ENCODE data around the gene RAB17. TPM values are rescaled to one million over a fixed set of nuclear protein-coding genes. Genes with fewer than 3 reads are reported as not detected.

Gene RAB17
- total and polyA plus RNA-seq, 2 donors = 0.33 to 6.8 TPM

- WGBS = 94% methylated on average over 19 of the region's 19 CpGs
- Histone ChIP-seq H3K36me3 (ENCODE audit: control insufficient read depth in 2 of 2, insufficient read depth in 2 of 2, low read length in 1 of 2) (no peaks in the 10 kb centered on the region), H3K27me3 (ENCODE audit: control insufficient read depth in 2 of 2, insufficient read depth in 1 of 2, low read length in 1 of 2) (no peaks in the 10 kb centered on the region), H3K4me1 (ENCODE audit: control insufficient read depth in 2 of 2, insufficient read depth in 2 of 2, low read length in 2 of 2) (peaks cover 0 to 4% of the 10 kb centered on the region in 2 donors), H3K27ac (ENCODE audit: low read depth in 1 of 2, low read length in 1 of 2) (no peak overlapping the region), H3K9me3 (ENCODE audit: control insufficient read depth in 2 of 2, insufficient read depth in 1 of 2, low read length in 1 of 2) (no peaks in the 10 kb centered on the region), H3K4me3 (ENCODE audit: low read length in 2 of 2) (no peak overlapping the region)
- DNase-seq (ENCODE audit: low read depth in 6 of 9, low spot score in 9 of 9) = no peak
These were observed 6.9 kb downstream of the RAB17 start for GRCh38 chr2:237583385-237584295.

DNA sequence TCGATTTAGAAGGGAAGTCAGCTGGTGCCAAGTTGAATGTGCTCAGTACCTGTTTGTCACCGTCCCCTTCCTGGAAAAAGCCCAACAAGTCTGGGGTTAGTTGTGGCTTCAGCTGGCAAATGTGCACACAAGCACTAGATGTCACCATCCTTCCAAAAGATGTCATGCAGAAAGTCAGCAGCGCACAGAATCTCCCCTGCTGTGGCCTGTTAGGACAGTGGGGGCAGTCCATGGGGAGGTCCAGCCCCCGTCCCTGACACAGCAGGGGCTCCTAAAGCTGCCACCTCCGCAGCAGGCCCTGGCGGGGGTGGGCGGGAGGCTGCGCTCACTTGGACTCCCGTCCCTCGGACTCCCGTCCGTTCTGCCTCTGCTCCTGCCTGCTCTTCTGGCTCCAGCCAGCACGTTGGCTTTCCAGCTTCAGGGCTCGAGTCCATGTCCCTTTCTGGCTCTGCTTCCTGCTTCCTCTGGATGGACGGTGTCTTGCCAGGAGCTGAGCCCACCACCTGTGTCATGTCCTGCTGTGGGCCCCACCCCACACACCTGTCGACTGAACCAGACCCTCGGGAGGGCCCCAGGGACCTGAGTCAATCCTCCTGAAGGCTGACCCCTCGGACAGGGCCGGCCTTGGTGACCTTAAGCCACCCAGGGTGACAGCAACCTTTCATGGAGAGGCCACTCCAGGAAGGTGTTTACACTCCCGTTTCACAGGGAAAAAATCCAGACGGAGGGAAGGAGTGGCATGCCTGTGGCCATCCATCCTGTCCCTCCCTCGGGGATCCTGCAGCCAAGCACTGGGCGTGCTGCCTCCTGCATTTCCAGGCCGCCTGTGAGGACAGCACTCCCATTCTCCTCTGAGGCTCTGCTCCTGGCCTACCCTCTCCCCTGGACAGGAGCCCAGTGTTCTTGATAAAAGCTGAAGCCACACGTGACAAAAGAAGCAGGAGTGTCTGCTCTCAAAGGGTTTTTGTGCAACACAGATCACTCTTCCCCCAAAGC lies 8.5 kb downstream of the RAB17 start:
- peak in 5 of 9 donors; percentile 18 to 56 (median 32) for DNase-seq (ENCODE audit: low read depth in 6 of 9, low spot score in 9 of 9)
- 74% methylated on average over 25 of the region's 25 CpGs for WGBS

GRCh38 chr2:237581326-237581725 lies 9.2 kb downstream of the RAB17 start:
- H3K4me3 ChIP-seq (ENCODE audit: low read length in 2 of 2) = no peak overlapping the region
- no peak for DNase-seq (ENCODE audit: low read depth in 6 of 9, low spot score in 9 of 9)
- WGBS = 94% methylated on average over 6 of the region's 6 CpGs
- H3K4me1 ChIP-seq (ENCODE audit: control insufficient read depth in 2 of 2, insufficient read depth in 2 of 2, low read length in 2 of 2) = peaks cover 0 to 4% of the 10 kb centered on the region in 2 donors
- H3K36me3 ChIP-seq (ENCODE audit: control insufficient read depth in 2 of 2, insufficient read depth in 2 of 2, low read length in 1 of 2) = no peaks in the 10 kb centered on the region
- H3K27me3 ChIP-seq (ENCODE audit: control insufficient read depth in 2 of 2, insufficient read depth in 1 of 2, low read length in 1 of 2) = no peaks in the 10 kb centered on the region
- no peaks in the 10 kb centered on the region for H3K9me3 ChIP-seq (ENCODE audit: control insufficient read depth in 2 of 2, insufficient read depth in 1 of 2, low read length in 1 of 2)
- no peak overlapping the region for H3K27ac ChIP-seq (ENCODE audit: low read depth in 1 of 2, low read length in 1 of 2)

More for the DNA sequence above, 8.5 kb downstream of the RAB17 start:
- Histone ChIP-seq H3K4me1 (ENCODE audit: control insufficient read depth in 2 of 2, insufficient read depth in 2 of 2, low read length in 2 of 2) (peaks cover 0 to 4% of the 10 kb centered on the region in 2 donors), H3K36me3 (ENCODE audit: control insufficient read depth in 2 of 2, insufficient read depth in 2 of 2, low read length in 1 of 2) (no peaks in the 10 kb centered on the region), H3K27me3 (ENCODE audit: control insufficient read depth in 2 of 2, insufficient read depth in 1 of 2, low read length in 1 of 2) (no peaks in the 10 kb centered on the region), H3K9me3 (ENCODE audit: control insufficient read depth in 2 of 2, insufficient read depth in 1 of 2, low read length in 1 of 2) (no peaks in the 10 kb centered on the region), H3K4me3 (ENCODE audit: low read length in 2 of 2) (no peak overlapping the region), H3K27ac (ENCODE audit: low read depth in 1 of 2, low read length in 1 of 2) (no peak overlapping the region)

GRCh38 chr2:237577956-237578870 lies 12.3 kb downstream of the RAB17 start:
- Histone ChIP-seq H3K9me3 (ENCODE audit: control insufficient read depth in 2 of 2, insufficient read depth in 1 of 2, low read length in 1 of 2) (no peaks in the 10 kb centered on the region), H3K27me3 (ENCODE audit: control insufficient read depth in 2 of 2, insufficient read depth in 1 of 2, low read length in 1 of 2) (no peaks in the 10 kb centered on the region), H3K36me3 (ENCODE audit: control insufficient read depth in 2 of 2, insufficient read depth in 2 of 2, low read length in 1 of 2) (no peaks in the 10 kb centered on the region), H3K4me3 (ENCODE audit: low read length in 2 of 2) (no peak overlapping the region), H3K4me1 (ENCODE audit: control insufficient read depth in 2 of 2, insufficient read depth in 2 of 2, low read length in 2 of 2) (peaks cover 0 to 4% of the 10 kb centered on the region in 2 donors), H3K27ac (ENCODE audit: low read depth in 1 of 2, low read length in 1 of 2) (no peak overlapping the region)
- WGBS = 95% methylated on average over 26 of the region's 26 CpGs
- no peak for DNase-seq (ENCODE audit: low read depth in 6 of 9, low spot score in 9 of 9)

DNA sequence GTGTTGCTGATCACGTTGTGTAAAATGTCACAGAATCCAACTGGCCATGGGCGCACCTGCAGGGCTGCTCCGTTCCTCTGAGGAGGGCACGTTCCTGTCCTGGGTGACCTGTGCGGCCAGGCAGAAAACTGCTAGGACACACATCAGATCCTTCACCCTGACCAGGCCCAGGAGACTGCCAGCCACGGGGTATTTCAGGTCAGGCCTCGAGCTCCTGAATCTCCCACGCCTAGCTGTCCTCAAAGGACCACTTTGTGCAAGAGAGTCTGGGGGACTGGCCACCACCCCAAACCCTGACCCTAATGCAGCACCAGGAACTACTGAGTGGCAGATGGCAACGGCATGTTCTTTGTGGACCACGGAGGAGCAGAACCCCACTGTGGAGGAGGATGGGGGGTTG lies 13.1 kb downstream of the RAB17 start:
- H3K9me3 ChIP-seq (ENCODE audit: control insufficient read depth in 2 of 2, insufficient read depth in 1 of 2, low read length in 1 of 2) = no peaks in the 10 kb centered on the region
- no peaks in the 10 kb centered on the region for H3K36me3 ChIP-seq (ENCODE audit: control insufficient read depth in 2 of 2, insufficient read depth in 2 of 2, low read length in 1 of 2)
- H3K27me3 ChIP-seq (ENCODE audit: control insufficient read depth in 2 of 2, insufficient read depth in 1 of 2, low read length in 1 of 2) = no peaks in the 10 kb centered on the region
- H3K4me1 ChIP-seq (ENCODE audit: control insufficient read depth in 2 of 2, insufficient read depth in 2 of 2, low read length in 2 of 2) = peaks cover 0 to 4% of the 10 kb centered on the region in 2 donors
- H3K4me3 ChIP-seq (ENCODE audit: low read length in 2 of 2) = no peak overlapping the region
- no peak overlapping the region for H3K27ac ChIP-seq (ENCODE audit: low read depth in 1 of 2, low read length in 1 of 2)
- WGBS = 96% methylated on average over 10 of the region's 10 CpGs
- DNase-seq (ENCODE audit: low read depth in 6 of 9, low spot score in 9 of 9) = no peak

DNA sequence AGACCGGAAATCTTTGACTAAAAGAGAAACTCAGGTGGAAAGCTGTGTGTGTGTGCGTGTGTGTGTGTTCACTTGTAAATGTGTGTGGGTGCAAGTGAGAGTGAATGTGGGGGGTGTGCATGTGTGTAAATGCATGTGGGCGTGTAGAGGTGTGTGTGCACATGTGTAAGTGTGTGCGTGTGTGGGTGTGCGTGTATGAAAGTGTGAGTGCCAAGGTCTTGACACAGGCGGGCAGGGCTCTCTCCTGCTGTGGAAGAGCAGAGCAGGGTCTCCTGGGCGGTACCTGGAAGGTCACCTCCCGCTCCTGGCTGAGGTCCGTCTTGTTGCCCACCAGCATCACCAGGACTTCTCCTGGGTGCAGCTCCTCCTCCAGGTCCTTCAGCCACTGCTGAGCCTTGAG lies 13.6 kb downstream of the RAB17 start:
- no peaks in the 10 kb centered on the region for H3K27me3 ChIP-seq (ENCODE audit: control insufficient read depth in 2 of 2, insufficient read depth in 1 of 2, low read length in 1 of 2)
- no peak overlapping the region for H3K27ac ChIP-seq (ENCODE audit: low read depth in 1 of 2, low read length in 1 of 2)
- no peak for DNase-seq (ENCODE audit: low read depth in 6 of 9, low spot score in 9 of 9)
- WGBS = 91% methylated on average over 9 of the region's 9 CpGs
- H3K4me1 ChIP-seq (ENCODE audit: control insufficient read depth in 2 of 2, insufficient read depth in 2 of 2, low read length in 2 of 2) = peaks cover 0 to 6% of the 10 kb centered on the region in 2 donors
- H3K4me3 ChIP-seq (ENCODE audit: low read length in 2 of 2) = no peak overlapping the region
- H3K36me3 ChIP-seq (ENCODE audit: control insufficient read depth in 2 of 2, insufficient read depth in 2 of 2, low read length in 1 of 2) = no peaks in the 10 kb centered on the region
- no peaks in the 10 kb centered on the region for H3K9me3 ChIP-seq (ENCODE audit: control insufficient read depth in 2 of 2, insufficient read depth in 1 of 2, low read length in 1 of 2)

GRCh38 chr2:237575869-237576862 lies 14.4 kb downstream of the RAB17 start:
- H3K4me3 ChIP-seq (ENCODE audit: low read length in 2 of 2) = no peak overlapping the region
- DNase-seq (ENCODE audit: low read depth in 6 of 9, low spot score in 9 of 9) = no peak
- H3K27ac ChIP-seq (ENCODE audit: low read depth in 1 of 2, low read length in 1 of 2) = no peak overlapping the region
- H3K4me1 ChIP-seq (ENCODE audit: control insufficient read depth in 2 of 2, insufficient read depth in 2 of 2, low read length in 2 of 2) = peaks cover 0 to 4% of the 10 kb centered on the region in 2 donors
- H3K36me3 ChIP-seq (ENCODE audit: control insufficient read depth in 2 of 2, insufficient read depth in 2 of 2, low read length in 1 of 2) = no peaks in the 10 kb centered on the region
- no peaks in the 10 kb centered on the region for H3K9me3 ChIP-seq (ENCODE audit: control insufficient read depth in 2 of 2, insufficient read depth in 1 of 2, low read length in 1 of 2)
- whole genome bisulfite sequencing = 94% methylated on average over 27 of the region's 27 CpGs
- peaks cover 0 to 2% of the 10 kb centered on the region in 2 donors for H3K27me3 ChIP-seq (ENCODE audit: control insufficient read depth in 2 of 2, insufficient read depth in 1 of 2, low read length in 1 of 2)

Measured in thymus (tissue), 11 donors.